ENCODE data around the gene CEP72. TPM values are rescaled to one million over a fixed set of nuclear protein-coding genes. Genes with fewer than 3 reads are reported as not detected.

Gene CEP72, protein sequence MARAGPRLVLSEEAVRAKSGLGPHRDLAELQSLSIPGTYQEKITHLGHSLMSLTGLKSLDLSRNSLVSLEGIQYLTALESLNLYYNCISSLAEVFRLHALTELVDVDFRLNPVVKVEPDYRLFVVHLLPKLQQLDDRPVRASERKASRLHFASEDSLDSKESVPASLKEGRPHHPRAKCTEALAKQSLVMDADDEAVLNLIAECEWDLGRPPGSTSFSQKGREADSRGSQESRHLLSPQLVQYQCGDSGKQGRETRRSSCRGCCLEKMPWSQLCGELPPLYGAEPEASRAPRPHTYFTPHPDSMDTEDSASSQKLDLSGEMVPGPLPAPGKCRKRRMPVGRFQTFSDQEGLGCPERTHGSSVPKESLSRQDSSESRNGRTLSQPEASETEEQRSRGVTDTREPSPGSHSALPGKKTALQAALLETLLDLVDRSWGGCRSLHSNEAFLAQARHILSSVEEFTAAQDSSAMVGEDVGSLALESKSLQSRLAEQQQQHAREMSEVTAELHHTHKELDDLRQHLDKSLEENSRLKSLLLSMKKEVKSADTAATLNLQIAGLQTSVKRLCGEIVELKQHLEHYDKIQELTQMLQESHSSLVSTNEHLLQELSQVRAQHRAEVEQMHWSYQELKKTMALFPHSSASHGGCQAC
- total RNA-seq, result 9.2 TPM

GRCh38 chr5:611731-612486 lies at the start of gene CEP72:
Gene CEP72 (plus strand): TSS chr5:612340. CDS start chr5:612362, 22 bp downstream.

GRCh38 chr5:693271-694041 lies 81.3 kb downstream of the CEP72 start, which contains the start of gene TPPP:
Gene TPPP (minus strand): TSS chr5:693352. CDS start chr5:678060, 15,292 bp downstream.

Other genes with a start within 250 kb of the CEP72 start
- gene EXOC3, start 169.2 kb upstream of the CEP72 start, total RNA-seq, result 56.9 TPM
- gene SLC9A3, start 87.9 kb upstream of the CEP72 start, total RNA-seq, result 3.1 TPM
- 5.2 TPM for gene TPPP, start 81.0 kb downstream of the CEP72 start, total RNA-seq
- 2.6 TPM for gene ZDHHC11B, start 172.4 kb downstream of the CEP72 start, total RNA-seq
- gene ZDHHC11, start 238.6 kb downstream of the CEP72 start, total RNA-seq, result 10.3 TPM

Measured in camera-type eye (tissue), 1 donor.